ENCODE data around the gene LRRC8A.
A peak's percentile ranks its signal among the peaks of the same experiment; 100 is the strongest.

The LRRC8A gene

DNA sequence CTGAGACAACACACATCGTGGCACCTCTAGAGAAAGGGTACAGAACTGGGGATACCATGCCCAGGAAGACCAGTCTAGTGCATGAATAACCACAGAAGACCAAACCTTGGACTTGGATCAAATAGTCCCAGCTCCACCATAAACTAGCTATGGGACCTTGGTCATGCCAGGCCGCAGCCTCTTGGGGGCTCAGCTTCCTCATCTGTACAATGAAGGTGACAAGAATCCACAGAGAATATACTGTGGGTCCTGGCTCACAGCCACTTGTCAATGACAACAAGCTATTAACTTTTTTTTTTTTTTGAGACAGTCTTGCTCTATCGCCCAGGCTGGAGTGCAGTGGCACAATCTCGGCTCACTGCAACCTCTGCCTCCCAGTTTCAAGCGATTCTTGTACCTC lies 4.1 kb upstream of the LRRC8A start:
- POLR2A ChIA-PET = interaction anchor here (0.7 kb wide), 1 partner anchor 45 kb away, joined by 5 read pairs; no protein-coding TSS in a partner anchor
- no peak for DNase-seq (ENCODE audit: low read depth, low spot score)
- TF ChIP-seq CTCF (IDR thresholded peaks at IDR 0.05; ENCODE audit: insufficient read depth, low read length, missing control alignments) = no peak
- H3K4me3 ChIP-seq (ENCODE audit: low read depth, low read length) = no peak overlapping the region
- CTCF ChIA-PET = interaction anchor here (1.1 to 12.9 kb wide), 5 partner anchors 15 to 51 kb away, joined by 3 to 125 read pairs (median 4); no protein-coding TSS in a partner anchor

DNA sequence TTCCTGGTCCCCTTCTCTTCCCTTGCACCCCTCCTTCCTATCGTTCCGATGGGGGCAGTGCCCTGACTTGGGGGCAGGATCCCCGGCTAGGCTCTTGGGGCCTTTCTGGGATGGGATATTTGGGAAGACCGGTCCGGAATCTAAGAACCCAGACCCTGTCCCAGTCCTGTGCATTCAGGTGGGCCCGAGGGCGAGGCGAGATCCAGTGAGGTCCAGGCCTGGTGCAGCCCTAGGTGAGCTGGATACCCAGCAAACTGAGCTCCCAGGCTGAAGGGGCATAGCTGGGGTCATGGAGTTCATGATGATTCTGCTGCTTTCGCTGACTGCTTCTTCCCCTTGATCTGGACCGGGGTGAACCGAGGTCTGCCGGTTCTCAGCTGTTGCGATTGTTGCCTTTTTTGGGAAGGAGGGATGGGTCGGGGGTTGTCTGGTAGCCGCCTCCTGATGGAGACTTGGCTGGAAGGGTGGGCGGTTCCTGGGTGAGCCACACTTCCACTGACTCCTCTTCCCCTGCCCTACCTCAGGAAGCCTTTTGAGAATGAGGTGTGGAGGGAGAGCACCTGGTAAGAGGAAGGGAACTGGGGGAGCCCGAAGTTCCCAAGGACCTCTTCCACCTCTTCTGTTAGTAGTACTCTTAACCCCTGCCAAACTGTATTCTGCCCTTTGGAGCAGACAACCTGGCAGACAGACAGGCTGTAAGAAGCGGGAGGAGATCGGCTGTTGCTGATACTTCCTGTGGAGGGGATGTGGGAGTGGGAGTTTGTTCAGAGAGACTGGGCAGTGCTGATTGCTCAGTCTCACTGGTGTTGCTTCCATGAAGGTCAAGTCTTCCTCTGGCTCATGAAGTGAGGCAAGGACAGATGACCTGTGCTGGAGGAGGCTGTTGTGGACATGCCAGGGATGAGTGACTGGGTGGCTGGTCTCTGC lies 1.0 kb downstream of the LRRC8A start:
- TF ChIP-seq CTCF (IDR thresholded peaks at IDR 0.05; ENCODE audit: insufficient read depth, low read length, missing control alignments) = no peak
- CTCF ChIA-PET = interaction anchor here (1.0 to 12.9 kb wide), 3 partner anchors 20 to 46 kb away, joined by 3 to 125 read pairs (median 5); no protein-coding TSS in a partner anchor
- H3K4me3 ChIP-seq (ENCODE audit: low read depth, low read length) = peak overlapping the region; percentile 96
- POLR2A ChIA-PET = interaction anchor here (0.6 to 1.0 kb wide), 2 partner anchors 20 to 43 kb away, joined by 3 read pairs; no protein-coding TSS in a partner anchor
- no peak for DNase-seq (ENCODE audit: low read depth, low spot score)

GRCh38 chr9:128884164-128884563 lies 2.2 kb downstream of the LRRC8A start:
- TF ChIP-seq CTCF (IDR thresholded peaks at IDR 0.05; ENCODE audit: insufficient read depth, low read length, missing control alignments) = no peak
- DNase-seq (ENCODE audit: low read depth, low spot score) = no peak
- H3K4me3 ChIP-seq (ENCODE audit: low read depth, low read length) = peak overlapping the region; percentile 29
- ChIA-PET POLR2A (interaction anchor here (0.7 kb wide), 1 partner anchor 8 kb away, joined by 3 read pairs; no protein-coding TSS in a partner anchor), CTCF (interaction anchor here (1.0 to 1.5 kb wide), 2 partner anchors 26 to 44 kb away, joined by 3 to 12 read pairs; no protein-coding TSS in a partner anchor)

GRCh38 chr9:128885376-128885775 lies 3.4 kb downstream of the LRRC8A start:
- no peak for TF ChIP-seq CTCF (IDR thresholded peaks at IDR 0.05; ENCODE audit: insufficient read depth, low read length, missing control alignments)

GRCh38 chr9:128885798-128886197 lies 3.9 kb downstream of the LRRC8A start:
- ChIA-PET CTCF (interaction anchor here (1.3 to 3.5 kb wide), 2 partner anchors 43 to 68 kb away, joined by 4 to 19 read pairs; partner anchors contain the start of gene ENDOG), POLR2A (interaction anchor here (1.0 kb wide), 1 partner anchor 34 kb away, joined by 4 read pairs; no protein-coding TSS in a partner anchor)
- no peak overlapping the region for H3K4me3 ChIP-seq (ENCODE audit: low read depth, low read length)
- DNase-seq (ENCODE audit: low read depth, low spot score) = no peak
- TF ChIP-seq CTCF (IDR thresholded peaks at IDR 0.05; ENCODE audit: insufficient read depth, low read length, missing control alignments) = no peak

More at GRCh38 chr9:128885376-128885775, 3.4 kb downstream of the LRRC8A start:
- H3K4me3 ChIP-seq (ENCODE audit: low read depth, low read length) = no peak overlapping the region
- ChIA-PET CTCF (interaction anchor here (1.3 to 3.5 kb wide), 2 partner anchors 43 to 67 kb away, joined by 4 to 19 read pairs; partner anchors contain the start of gene ENDOG), POLR2A (interaction anchor here (1.0 kb wide), 1 partner anchor 35 kb away, joined by 4 read pairs; no protein-coding TSS in a partner anchor)
- DNase-seq (ENCODE audit: low read depth, low spot score) = no peak
